ENCODE results near the gene IFNA5. TPM values are rescaled to one million over a fixed set of nuclear protein-coding genes. Genes with fewer than 3 reads are reported as not detected.

The IFNA5 gene
- polyA plus RNA-seq, 2 of the 4 experiments (the other 2 are of a cell fraction) = not detected

- TF ChIP-seq FOXS1 (CRISPR knock-in tag; IDR thresholded peaks at IDR 0.05) (no peak), RAD21 (conservative IDR thresholded peaks at IDR 0.05 in 1 of 2, IDR thresholded peaks at IDR 0.05 in 1 of 2) (no peak), ELK1 (IDR thresholded peaks at IDR 0.05; ENCODE audit: low read depth, low read length) (no peak), MAZ (IDR thresholded peaks at IDR 0.05; ENCODE audit: borderline replicate concordance, low read depth, low read length) (no peak), BCL3 (IDR thresholded peaks at IDR 0.05) (no peak)
These were observed 28.1 kb upstream of the IFNA5 start (continued) for GRCh38 chr9:21333226-21333625.

GRCh38 chr9:21331676-21332402 lies 26.7 kb upstream of the IFNA5 start:
- ChIA-PET CTCF (interaction anchor here (1.2 to 8.3 kb wide), 2 partner anchors 14 to 63 kb away, joined by 5 to 65 read pairs; no protein-coding TSS in a partner anchor), POLR2A (no interaction called here)
- H3K4me1 ChIP-seq = peaks cover 40% of the 10 kb centered on the region
- ATAC-seq = no peak
- DNase-seq (ENCODE audit: low read depth in 1 of 2, low spot score in 1 of 2) = no peak
- H3K4me3 ChIP-seq = no peak overlapping the region
- FAIRE-seq = no peak
- no peaks in the 10 kb centered on the region for H3K9me3 ChIP-seq
- TF ChIP-seq REST (IDR thresholded peaks at IDR 0.05) (no peak), FOXS1 (CRISPR knock-in tag; IDR thresholded peaks at IDR 0.05) (no peak), NFE2L2 (conservative IDR thresholded peaks at IDR 0.05; ENCODE audit: low read length) (no peak), EHMT2 (IDR thresholded peaks at IDR 0.05; ENCODE audit: low read depth) (no peak), POLR2AphosphoS2 (conservative IDR thresholded peaks at IDR 0.05; ENCODE audit: low read length) (no peak), BHLHE40 (IDR thresholded peaks at IDR 0.05; ENCODE audit: low read depth, low read length) (no peak), HOXB5 (CRISPR knock-in tag; IDR thresholded peaks at IDR 0.05) (no peak), NR3C1 (IDR thresholded peaks at IDR 0.05) (no peak), EP300 (IDR thresholded peaks at IDR 0.05) (no peak)
- WGBS (ENCODE audit: missing lambda C conversion rate) = 61% methylated on average over 5 of the region's 5 CpGs
- peak overlapping the region; percentile 66 for H3K4me2 ChIP-seq
- H3K27ac ChIP-seq = no peak overlapping the region

GRCh38 chr9:21326526-21327139 lies 21.5 kb upstream of the IFNA5 start:
- H3K4me2 ChIP-seq = no peak overlapping the region
- 17% methylated on average over 2 of the region's 2 CpGs for WGBS (ENCODE audit: missing lambda C conversion rate)
- POLR2A ChIA-PET = interaction anchor here (1.0 to 1.2 kb wide), 2 partner anchors 9 to 444 kb away, joined by 3 to 4 read pairs; partner anchors contain the start of gene KLHL9
- CTCF ChIA-PET = interaction anchor here (0.7 to 2.6 kb wide), 39 partner anchors 8 to 911 kb away, joined by 3 to 18 read pairs (median 4); partner anchors contain the start of genes IFNA1 and KLHL9
- FAIRE-seq = peak; percentile 51
- no peak overlapping the region for H3K27ac ChIP-seq
- H3K9me3 ChIP-seq = no peaks in the 10 kb centered on the region
- DNase-seq (ENCODE audit: low read depth in 1 of 2, low spot score in 1 of 2) = peak; percentile 40 to 42
- peaks cover 14% of the 10 kb centered on the region; the same call in 2 of the 3 replicates for H3K4me1 ChIP-seq
- no peak for TF ChIP-seq HEYL (CRISPR knock-in tag; IDR thresholded peaks at IDR 0.05)
- peak; percentile 61 for TF ChIP-seq SMC3 (IDR thresholded peaks at IDR 0.05)
- TF ChIP-seq RAD21 (conservative IDR thresholded peaks at IDR 0.05 in 1 of 2, IDR thresholded peaks at IDR 0.05 in 1 of 2) = peak; percentile 81 to 85
- TF ChIP-seq CTCF (IDR thresholded peaks at IDR 0.05) = peak; percentile 84
- no peak overlapping the region for H3K4me3 ChIP-seq
- peak; percentile 88 to 91 for ATAC-seq

Data from A549 (cell line).